ENCODE measurements around the gene FAM24B.
"Not testable (repeated sequence)": the region's sequence is repeated elsewhere in the genome, so short reads cannot be mapped to it uniquely, and the experiment has no call there.

Gene FAM24B

GRCh38 chr10:122879339-122880273, at the start of gene FAM24B:
Gene FAM24B (minus strand): TSS chr10:122879581. CDS start chr10:122850515, 29,066 bp downstream.
- DNase-seq: peak; percentile 94 to 97

GRCh38 chr10:122915700-122916099, 36.3 kb upstream of the FAM24B start:
- DNase-seq: no peak

GRCh38 chr10:122911889-122912484, 32.6 kb upstream of the FAM24B start:
- peak; percentile 11 to 43 for DNase-seq

- DNase-seq: no peak
Observed at GRCh38 chr10:122910310-122910709, 30.9 kb upstream of the FAM24B start, which contains the start of gene FAM24A. Gene FAM24A (plus strand): TSS chr10:122910610. CDS start chr10:122911635, 1,025 bp downstream.

GRCh38 chr10:122903861-122904260, 24.5 kb upstream of the FAM24B start:
- not testable (repeated sequence) for DNase-seq

GRCh38 chr10:122894261-122894944, 15.0 kb upstream of the FAM24B start:
- DNase-seq: no peak

GRCh38 chr10:122884166-122884565, 4.8 kb upstream of the FAM24B start:
- DNase-seq: no peak

- no peak for DNase-seq
Observed at GRCh38 chr10:122882766-122883165, 3.4 kb upstream of the FAM24B start.

GRCh38 chr10:122878799-122879338, 512 bp downstream of the FAM24B start:
- no peak for DNase-seq

GRCh38 chr10:122877264-122877663, 2.1 kb downstream of the FAM24B start:
- DNase-seq: no peak

GRCh38 chr10:122876467-122876855, 2.9 kb downstream of the FAM24B start:
- no peak for DNase-seq

GRCh38 chr10:122875843-122876466, 3.4 kb downstream of the FAM24B start:
- no peak for DNase-seq

- not testable (repeated sequence) for DNase-seq
Observed at GRCh38 chr10:122871947-122872346, 7.4 kb downstream of the FAM24B start.

GRCh38 chr10:122868768-122869167, 10.6 kb downstream of the FAM24B start:
- DNase-seq: not testable (repeated sequence)

- not testable (repeated sequence) for DNase-seq
Observed at GRCh38 chr10:122866757-122867482, 12.5 kb downstream of the FAM24B start.

- no peak for DNase-seq
Observed at GRCh38 chr10:122864901-122865300, 14.5 kb downstream of the FAM24B start.

GRCh38 chr10:122864194-122864592, 15.2 kb downstream of the FAM24B start:
- no peak for DNase-seq

- DNase-seq: no peak
Observed at GRCh38 chr10:122863216-122864193, 15.9 kb downstream of the FAM24B start.

- no peak for DNase-seq
Observed at GRCh38 chr10:122861711-122862161, 17.6 kb downstream of the FAM24B start.

- no peak for DNase-seq
Observed at GRCh38 chr10:122859527-122859926, 19.9 kb downstream of the FAM24B start.

All from activated CD4-positive, alpha-beta T cell treated with anti-CD3 and anti-CD28 coated beads for 4 hours (primary cell).